ENCODE results near the gene MMS19. TPM values are rescaled to one million over a fixed set of nuclear protein-coding genes. Genes with fewer than 3 reads are reported as not detected.
"Not testable (repeated sequence)": the region's sequence is repeated elsewhere in the genome, so short reads cannot be mapped to it uniquely, and the experiment has no call there.

MMS19 gene
- polyA plus RNA-seq, 3 donors, result 82.2 to 94.1 (median 84.4) TPM

DNA sequence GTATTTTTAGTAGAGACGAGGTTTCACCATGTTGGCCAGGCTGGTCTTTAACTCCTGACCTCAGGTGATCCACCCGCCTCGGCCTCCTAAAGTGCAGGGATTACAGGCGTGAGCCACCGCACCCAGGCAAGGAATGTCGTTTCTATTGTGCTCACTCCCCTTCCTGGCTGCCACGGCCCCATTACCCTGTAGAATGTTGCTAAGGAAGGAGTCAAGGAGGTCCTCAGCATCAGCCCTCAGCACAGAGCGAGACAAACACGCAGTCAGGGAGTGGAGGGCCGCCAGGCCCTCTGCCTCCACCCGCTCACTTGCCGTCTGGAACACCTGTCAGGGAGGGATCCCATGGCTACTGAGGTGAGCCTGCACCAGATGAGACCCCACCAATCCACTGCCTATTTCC, 29.4 kb downstream of the MMS19 start:
- not testable (repeated sequence) for DNase-seq (ENCODE audit: low read depth in 3 of 3, low spot score in 2 of 3)

DNA sequence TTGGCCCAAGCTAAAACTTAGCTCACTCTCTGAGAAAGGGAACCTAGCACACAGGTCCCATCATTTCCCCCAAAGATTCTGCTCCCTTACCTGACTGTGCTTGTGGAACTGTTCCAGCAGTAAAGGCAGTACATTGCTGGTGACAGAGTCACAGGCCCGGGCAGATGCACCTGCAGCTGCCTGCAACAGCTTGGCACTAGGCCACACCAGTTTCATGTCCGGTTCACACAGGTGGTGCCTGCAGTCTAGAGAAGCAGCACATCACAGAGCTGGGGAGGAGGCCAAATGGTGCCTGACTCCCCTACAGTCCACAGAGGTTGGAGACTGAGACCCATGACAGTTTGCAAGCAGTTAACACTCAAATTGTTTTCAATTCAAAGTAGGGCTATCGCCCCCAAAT, 30.1 kb downstream of the MMS19 start:
- DNase-seq (ENCODE audit: low read depth in 3 of 3, low spot score in 2 of 3), result no peak

DNA sequence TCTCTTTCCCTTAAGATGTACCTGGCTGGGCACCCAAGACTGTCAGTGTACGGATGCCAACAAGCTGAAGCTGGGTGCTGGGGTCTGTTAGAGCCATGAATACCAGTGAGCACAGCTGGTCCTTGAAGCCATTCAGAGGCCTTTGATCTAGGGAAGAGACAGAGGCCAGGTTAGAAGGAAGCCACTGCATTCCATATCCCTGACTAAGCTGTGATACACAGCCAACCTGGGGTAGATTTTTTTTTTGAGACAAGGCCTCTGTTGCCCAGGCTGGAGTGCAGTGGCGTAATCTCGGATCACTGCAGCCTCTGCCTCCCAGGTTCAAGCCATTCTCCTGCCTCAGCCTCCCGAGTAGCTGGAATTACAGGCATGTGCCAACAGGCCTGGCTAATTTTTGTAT, 31.5 kb downstream of the MMS19 start:
- DNase-seq (ENCODE audit: low read depth in 3 of 3, low spot score in 2 of 3), result no peak

DNA sequence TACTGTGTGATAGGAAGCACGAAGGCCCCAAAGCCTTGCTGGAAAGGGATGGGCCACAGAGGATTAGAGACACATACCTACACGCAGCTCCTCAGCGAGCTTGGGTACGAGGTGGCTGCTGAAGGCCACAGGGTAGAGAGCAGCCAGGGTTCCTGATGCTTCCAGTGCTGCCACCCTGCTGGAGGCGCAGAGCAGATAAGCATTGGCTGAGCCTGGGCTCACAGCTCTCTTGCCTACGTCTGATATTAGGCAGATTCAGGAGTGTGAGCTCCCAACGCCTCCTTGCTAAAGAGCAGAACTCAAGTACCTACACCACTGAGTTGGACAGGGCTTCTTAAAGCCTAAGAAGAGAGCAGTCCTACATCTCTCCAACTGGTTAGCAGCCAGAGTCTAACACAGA, 32.2 kb downstream of the MMS19 start:
- no peak for DNase-seq (ENCODE audit: low read depth in 3 of 3, low spot score in 2 of 3)

DNA sequence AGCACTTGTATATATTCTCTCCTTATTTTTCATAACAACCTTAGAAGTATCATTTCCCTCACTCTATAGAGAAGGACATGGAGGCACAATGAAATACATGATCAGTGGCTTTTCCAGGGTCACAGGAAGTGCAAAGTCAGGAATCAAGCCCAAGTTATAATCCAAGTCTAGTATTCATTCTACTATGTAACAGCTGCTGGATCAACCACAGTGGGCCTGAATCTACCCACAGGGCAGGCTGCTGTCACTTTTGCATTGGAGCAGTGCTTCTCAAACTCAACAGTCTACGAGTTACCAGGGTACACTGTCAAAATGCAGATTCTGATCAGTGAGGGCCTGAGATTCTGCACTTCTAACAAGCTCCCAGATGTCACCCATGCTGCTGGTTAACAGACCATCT, 34.0 kb downstream of the MMS19 start:
- no peak for DNase-seq (ENCODE audit: low read depth in 3 of 3, low spot score in 2 of 3)

DNA sequence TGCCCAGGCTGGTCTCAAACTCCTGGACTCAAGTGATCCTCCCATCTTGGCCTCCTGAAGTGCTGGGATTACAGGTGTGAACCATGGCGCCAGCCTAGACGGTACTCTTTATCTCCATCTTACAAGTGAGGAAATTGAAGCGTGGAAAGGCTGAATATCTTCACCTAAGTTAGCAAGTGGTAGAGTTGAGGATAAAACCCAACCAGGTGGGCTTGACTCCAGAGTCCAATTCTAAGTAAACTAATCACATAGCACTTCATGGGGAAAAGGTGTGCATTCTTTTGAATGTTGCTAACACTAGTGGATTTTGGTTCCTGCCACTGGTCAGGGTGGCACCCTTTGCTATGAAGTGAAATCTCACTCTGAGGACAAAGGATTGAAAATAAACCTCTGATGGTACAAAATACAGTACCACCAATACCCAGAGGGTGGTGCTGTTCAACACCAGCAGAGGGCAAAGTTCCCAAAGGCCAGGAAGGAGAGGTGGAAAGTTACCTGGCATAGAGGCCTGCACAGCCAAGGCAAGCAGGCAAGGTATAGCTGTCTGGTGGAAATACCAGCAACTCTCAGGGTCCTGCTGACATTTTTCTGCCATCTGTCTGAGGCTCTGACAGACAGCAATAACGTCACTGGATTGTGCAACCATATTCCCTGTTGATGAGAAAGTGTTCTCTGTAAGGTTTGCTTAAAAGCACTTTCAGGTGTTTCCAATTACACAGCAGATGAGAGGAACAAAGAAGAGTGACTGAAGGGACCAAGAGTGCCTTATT, 34.7 kb downstream of the MMS19 start:
- DNase-seq (ENCODE audit: low read depth in 3 of 3, low spot score in 2 of 3), result peak in 1 of 3 donors; percentile 36

DNA sequence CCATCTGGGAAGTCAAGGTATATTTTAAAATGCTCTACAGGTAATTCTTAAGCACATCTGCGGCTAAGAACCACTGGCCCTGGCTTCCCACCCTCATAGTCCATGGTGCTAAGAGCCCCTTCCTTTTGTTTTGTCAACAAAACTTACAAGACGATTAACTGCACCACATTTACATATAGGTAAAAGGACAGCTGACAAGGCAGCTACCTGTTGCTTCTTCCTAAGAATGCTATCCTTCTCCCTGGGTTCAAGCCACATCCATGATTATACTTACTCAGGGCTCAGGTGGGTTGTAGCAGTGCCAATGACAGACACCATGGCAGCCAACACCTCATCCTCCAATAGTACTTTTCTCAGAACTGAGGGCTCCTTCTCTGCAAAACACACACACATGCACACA, 35.9 kb downstream of the MMS19 start:
- DNase-seq (ENCODE audit: low read depth in 3 of 3, low spot score in 2 of 3), result no peak

DNA sequence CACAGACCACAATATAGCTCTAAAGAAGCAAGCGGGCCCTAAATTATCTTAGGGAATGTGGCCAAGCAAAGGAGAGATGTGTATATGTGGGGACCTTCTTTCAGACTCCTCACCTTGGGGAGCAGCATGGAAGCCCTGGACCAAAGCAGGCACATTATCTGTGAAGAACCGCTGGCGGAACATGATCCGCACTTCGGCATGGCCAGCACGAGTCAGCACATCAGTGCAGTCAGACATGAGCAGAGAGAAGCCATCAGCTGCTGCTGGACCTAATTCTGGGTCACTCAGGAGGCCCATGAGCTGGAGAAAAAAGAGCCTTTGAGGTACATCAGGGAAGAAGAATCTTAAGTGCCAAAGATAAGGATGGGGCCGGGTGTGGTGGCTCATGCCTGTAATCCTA, 38.3 kb downstream of the MMS19 start:
- DNase-seq (ENCODE audit: low read depth in 3 of 3, low spot score in 2 of 3), result no peak

DNA sequence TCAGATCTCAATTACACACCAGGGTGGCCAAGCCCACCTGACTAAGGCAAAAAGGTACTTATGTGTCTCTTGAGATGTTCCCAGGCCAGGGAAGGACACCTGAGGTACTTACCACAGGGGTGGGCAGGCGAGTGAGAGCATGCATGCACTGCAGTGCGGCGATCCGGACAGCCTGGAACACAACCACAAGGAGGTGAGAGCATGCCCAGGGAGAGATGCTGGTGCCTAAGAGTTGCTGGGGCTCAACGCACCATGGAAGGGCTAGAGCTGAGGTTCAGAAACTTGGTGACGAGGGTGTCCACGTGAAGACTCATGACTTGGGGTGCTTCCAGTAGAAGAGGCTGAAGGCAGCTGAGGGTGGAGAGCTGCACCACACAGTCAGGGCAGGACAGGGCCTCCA, 39.1 kb downstream of the MMS19 start:
- no peak for DNase-seq (ENCODE audit: low read depth in 3 of 3, low spot score in 2 of 3)

DNA sequence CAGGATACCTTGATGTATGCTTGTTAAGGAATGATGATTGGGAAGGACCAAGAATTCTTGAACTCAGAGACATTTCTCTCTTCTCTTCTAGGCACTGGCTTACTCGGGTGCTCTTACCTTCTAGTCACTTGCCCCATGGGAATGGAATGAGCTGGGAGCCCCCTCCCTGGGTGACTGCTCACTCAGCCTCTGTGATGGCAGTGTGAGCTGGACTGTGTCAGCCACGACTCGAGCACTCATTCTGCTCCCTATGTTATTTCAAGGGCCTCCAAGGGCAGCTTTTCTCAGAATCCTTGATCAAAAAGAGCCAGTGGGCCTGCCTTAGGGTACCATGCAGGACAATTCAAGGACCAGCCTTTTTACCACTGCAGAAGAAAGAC, 41.5 kb downstream of the MMS19 start:
- no peak for DNase-seq (ENCODE audit: low read depth in 3 of 3, low spot score in 2 of 3)

DNA sequence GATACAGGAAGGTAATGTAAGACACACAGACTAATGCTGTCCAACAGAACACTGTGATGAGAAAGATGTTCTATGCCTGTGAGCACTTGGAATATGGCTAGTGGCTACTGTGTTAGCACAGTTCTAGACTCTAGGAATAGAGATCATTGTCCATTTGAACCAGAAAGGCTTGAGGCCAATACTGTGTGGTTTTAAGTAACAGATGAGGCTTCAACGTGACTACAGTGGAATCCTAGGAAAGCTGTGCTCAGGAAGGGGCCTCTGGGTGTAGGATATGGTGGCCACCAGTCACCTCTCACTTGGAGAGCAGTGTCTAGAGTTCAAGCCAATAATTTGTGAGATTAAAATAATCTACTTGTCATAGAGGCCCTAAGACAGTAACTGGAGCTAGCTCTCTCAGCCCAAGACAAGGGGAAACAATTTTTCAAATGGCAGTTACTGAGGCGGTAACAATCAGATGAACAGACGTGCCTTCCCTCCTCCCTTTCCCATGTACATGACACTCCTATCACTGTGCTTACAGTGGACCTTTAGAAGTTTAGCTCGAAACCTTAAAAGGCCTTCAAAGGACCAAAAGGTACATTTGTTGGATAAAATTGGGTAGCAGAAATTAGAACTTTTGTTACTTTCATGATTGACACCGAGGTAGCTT, 42.1 kb downstream of the MMS19 start:
- no peak for DNase-seq (ENCODE audit: low read depth in 3 of 3, low spot score in 2 of 3)

DNA sequence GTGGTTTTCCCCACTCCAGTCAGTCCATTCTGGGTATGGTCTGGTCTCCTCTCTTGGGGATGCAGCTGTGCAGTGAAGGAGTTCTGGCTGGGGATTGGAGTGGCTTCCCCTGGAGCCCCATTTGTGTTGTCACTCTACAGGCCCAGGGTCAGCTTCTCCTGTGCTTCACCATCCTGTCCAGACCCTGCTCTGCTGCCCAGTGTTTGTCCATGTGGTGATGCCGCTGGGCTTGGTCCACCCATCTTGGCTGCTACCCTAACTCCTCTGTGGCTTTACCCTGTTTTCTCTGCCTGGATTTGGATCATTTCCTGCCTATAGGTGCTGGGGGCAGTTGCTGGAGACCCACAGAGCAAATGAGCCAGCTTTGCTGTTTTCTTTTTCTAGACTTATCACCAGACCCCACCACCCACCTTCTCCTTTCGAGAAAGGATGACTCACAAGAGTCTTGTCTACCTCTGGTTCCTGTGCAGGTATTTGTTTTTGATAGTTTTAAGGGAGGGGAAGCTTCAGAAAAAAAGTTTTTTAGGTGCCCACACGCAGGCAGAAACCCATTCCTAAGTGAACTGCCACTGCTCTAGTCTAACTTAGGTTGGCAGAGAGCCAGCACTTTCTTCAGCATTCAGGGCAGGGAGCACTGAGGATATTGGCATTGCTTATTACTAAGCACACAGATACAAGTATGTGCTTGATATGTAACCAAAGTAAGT, 43.7 kb downstream of the MMS19 start:
- no peak for DNase-seq (ENCODE audit: low read depth in 3 of 3, low spot score in 2 of 3)

DNA sequence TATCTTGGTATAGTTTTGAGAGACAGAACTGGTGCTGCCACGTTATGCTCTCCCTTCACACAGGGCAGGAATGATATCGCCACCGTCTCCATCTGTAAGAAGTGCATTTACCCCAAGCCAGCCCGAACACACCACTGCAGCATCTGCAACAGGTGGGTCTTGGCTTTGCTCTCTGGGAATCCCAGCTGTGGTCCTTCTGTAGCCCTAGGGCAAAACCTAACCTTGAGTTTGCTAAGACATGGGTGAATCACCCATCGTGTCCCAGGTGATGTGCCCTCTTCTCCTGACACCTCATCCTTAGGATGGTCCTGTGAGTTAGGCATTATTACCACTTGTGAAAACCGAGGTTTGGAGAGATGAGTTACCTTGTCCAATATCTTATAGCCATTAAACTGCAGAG, 45.9 kb downstream of the MMS19 start:
- DNase-seq (ENCODE audit: low read depth in 3 of 3, low spot score in 2 of 3), result no peak

DNA sequence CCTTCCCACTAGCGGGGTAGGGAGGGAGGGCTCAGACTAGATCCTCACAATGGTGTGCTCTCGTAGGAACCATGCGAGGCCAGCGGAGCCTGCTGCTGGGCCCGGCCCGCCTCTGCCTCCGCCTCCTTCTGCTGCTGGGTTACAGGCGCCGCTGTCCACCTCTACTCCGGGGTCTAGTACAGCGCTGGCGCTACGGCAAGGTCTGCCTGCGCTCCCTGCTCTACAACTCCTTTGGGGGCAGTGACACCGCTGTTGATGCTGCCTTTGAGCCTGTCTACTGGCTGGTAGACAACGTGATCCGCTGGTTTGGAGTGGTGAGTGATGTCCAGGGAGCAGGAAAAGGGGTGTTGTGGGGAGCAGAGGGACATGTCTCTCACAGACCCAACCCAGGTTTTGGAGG, 46.6 kb downstream of the MMS19 start:
- DNase-seq (ENCODE audit: low read depth in 3 of 3, low spot score in 2 of 3), result no peak

DNA sequence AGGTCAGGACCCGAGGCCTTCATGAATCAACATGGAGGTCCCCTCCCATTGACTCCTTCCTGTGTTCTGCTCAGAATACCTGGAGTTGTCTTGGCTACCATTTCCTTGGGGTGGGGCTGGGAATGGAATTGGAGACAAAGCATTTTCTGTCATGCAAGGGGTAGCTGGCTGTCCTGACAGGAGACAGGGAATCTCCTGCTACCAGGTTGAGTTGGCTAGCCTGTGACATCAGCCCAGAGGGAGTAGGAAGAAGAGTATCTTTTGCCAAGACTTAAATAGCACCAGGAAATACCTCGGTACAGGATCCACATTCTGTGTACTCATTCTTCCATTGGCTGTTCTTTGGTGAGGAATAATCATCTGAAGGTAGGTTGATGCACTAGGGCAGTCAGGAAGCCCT, 47.4 kb downstream of the MMS19 start:
- no peak for DNase-seq (ENCODE audit: low read depth in 3 of 3, low spot score in 2 of 3)

DNA sequence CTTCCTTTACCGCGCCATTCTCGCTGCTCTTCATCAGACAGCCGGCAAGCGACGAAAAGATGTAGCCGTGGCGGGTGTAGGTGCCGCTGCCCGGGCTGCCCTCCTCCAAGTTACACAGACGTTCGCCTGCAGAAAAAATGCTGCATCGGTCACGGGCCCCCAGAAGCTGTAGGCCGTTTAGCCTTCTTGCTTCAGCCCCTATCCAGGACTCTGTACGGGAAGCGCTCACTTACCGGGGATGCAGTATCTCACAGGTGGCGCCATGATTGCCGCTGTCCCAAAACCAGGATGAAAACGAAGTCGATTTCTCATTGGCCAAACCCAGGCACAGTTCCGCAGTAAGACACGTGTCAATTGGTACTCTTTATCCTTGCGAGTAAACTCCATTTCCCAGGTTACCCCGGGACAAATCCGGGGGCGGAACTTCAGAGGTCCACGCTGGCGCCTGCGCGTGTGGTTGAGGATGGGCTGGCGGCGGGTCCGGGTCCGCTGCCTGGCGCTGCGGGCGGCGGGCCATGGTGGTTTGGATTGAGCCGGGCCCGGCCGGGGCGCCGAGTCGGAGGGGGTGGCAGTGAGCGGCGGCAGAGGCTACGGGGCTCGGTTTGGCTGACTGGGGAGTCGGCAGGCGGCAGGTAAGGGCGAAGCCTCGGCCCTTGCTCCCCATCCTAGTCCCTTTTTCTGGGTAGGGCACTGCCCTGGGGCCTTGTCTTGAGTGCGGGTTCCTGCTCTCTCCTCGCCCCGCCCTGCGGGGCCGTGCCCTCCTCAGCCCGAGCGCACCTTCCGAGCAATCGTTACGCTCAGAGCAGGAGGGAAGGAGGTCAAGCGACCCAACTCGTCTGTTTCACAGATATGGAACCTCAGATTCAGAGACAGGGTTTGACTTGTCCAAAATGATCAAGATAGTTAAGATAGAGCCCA, 52.2 kb downstream of the MMS19 start, which contains the start of the genes EXOSC1 and ZDHHC16:
Gene EXOSC1 (minus strand): TSS at position 285 of the 918 bp plus-strand sequence. CDS start 21 bp downstream, at position 264.
Gene ZDHHC16 (plus strand): TSS at position 454 of the 918 bp plus-strand sequence. CDS start 5,501 bp downstream, outside the sequence.
- DNase-seq (ENCODE audit: low read depth in 3 of 3, low spot score in 2 of 3), result peak; percentile 85 to 91 (median 87)

DNA sequence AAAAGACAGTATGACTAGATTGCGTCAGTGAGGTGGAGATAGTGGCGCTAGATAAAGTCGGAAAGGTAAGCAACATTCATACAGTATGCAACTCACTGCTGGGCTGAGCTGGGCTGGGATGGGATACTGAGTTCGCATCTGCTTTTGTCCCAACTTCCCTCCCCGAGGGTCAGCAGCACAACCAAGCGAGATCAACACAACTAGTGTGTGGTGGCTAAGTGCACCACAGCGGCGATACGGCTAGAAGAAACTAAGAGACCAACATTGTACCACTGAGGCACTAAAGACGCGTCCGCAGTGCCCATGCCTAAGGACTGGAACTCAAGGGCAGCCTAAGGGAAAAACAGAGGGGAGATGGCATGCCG, 52.9 kb downstream of the MMS19 start:
- no peak for DNase-seq (ENCODE audit: low read depth in 3 of 3, low spot score in 2 of 3)

DNA sequence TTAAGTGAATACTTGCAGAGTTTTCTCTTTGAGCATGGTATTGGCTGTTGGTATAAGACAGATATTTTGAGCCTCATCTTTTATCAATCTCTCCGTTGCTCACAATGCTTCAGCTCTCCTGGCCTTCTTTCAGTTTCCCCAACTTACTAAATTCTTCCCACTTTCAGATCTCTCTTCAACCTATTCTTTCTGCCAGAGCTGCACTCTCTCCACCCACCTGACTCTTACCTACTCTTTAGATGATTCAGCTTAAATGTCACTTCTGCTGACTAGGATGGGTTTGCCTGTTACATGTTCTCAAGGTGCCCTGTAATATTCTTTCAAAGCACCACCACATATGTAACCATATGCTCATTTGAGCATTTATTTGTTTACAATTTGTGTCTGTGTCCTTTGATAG, 54.0 kb downstream of the MMS19 start:
- DNase-seq (ENCODE audit: low read depth in 3 of 3, low spot score in 2 of 3), result no peak

DNA sequence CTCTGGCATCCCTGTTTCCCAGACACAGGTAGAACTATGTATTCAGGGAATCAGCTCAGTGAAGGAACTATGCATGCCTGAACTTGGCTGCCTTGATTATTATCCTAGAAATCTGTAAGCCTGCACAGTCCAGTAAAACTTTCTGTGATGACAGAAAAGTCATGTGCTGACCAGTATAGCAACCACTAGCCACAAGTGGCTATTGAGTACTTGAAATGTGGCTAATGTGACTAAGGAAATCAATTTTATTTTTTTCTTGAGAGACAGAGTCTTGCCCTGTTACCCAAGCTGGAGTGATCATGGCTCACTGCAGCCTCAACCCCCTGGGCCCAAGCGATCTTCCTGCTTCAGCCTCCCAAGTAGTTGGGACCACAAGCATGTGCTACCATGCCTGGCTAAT, 55.9 kb downstream of the MMS19 start:
- no peak for DNase-seq (ENCODE audit: low read depth in 3 of 3, low spot score in 2 of 3)

DNA sequence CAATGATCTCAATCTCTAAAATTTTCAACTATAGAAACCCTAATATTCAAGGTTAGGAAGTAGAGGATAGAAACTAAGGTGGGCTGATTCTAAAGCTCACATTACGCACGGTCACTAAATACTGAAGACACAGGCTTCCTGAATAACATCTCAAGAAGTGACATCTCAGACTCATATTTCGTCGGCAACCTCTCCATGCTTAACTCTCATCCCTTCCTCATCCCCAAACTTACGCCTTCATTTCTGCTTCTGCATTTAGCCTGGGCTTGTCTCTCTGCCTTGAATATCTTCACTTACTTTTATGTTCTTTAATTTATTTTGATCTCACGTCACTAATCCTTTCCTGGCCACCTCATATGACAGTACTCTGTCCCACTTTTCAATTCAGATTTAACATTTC, 63.0 kb downstream of the MMS19 start:
- DNase-seq (ENCODE audit: low read depth in 3 of 3, low spot score in 2 of 3), result no peak

DNA sequence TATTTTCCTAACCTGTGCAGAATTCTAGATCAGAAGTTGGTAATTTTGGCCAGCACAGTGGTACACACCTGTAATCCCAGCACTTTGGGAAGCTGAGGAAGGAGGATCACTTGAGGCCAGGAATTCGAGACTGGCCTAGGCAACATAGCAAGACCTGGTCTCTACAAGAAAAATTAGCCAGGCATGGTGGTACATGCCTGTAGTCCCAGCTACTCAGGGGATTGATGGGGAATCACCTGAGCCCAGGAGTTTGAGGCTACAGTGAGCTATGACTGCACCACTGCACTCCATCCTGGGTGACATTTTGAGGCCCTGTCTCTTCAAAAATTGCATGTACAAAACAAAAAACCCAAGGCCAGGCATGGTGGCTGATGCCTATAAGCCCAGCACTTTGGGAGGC, 63.7 kb downstream of the MMS19 start:
- DNase-seq (ENCODE audit: low read depth in 3 of 3, low spot score in 2 of 3), result no peak
